GM12878 (cell line): ENCODE results near the gene CYP1B1. TPM values are rescaled to one million over a fixed set of nuclear protein-coding genes. Genes with fewer than 3 reads are reported as not detected.

Experiments
- ATAC-seq: fragments of 200-7000 bp; cut with Tn5 transposase; 3 replicates; pipeline ENCODE4 v1.9.1; 2020; ENCODE audit warnings: mild to moderate bottlenecking, moderate library complexity
- BruUV-seq: library from RNA; stranded (reverse); fragments of 400-500 nt; replicated peaks from 2 replicates; lab custom pipeline; 2021; lab: Mats Ljungman, UMichigan
- CTCF ChIA-PET: fragments of 300-600 bp; sonication (Branson Sonifier 250); formaldehyde crosslinking; extraction: SDS; loops from one replicate; lab custom pipeline; 2021; ENCODE audit warnings: inconsistent platforms; lab: Yijun Ruan, JAX
- POLR2A ChIA-PET: fragments of 350-600 bp; formaldehyde crosslinking; extraction: SDS; loops from one replicate; lab custom pipeline; 2021; ENCODE audit warnings: inconsistent platforms; lab: Charles Lee
- RAD21 ChIA-PET: fragments of 300-600 bp; sonication (Branson Sonifier 250); formaldehyde crosslinking; loops from one replicate; lab custom pipeline; 2023; ENCODE audit warnings: antibody characterized with exemption; ENCODE audit not compliant: unreplicated experiment; lab: Charles Lee
- SMC1A ChIA-PET: fragments of 300-600 bp; sonication (Branson Sonifier 250); formaldehyde crosslinking; loops from one replicate; lab custom pipeline; 2023; ENCODE audit not compliant: unreplicated experiment, uncharacterized antibody; lab: Charles Lee
- DNase-seq: peaks from one replicate; pipeline ENCODE4 v3.0.0-alpha.2; 2011; ENCODE audit warnings: low read depth, low spot score
- FAIRE-seq: peaks from 3 replicates; lab custom pipeline; 2011; peaks lifted over from hg19 to GRCh38; lab: Jason Lieb, UNC
- H2AFZ ChIP-seq: 2 replicates; pipeline ENCODE4 v1.6.0; 2011; ENCODE audit warnings: low read depth, low read length, control low read depth; ENCODE audit not compliant: control insufficient read depth
- H3K27ac ChIP-seq: 2 replicates; pipeline ENCODE4 v1.5.1; 2011; ENCODE audit warnings: control low read depth; ENCODE audit not compliant: control insufficient read depth, insufficient read depth
- H3K27me3 ChIP-seq, 2 experiments: replicated peaks in 1 of 2; 2 replicates each; pipeline versions ENCODE4 v1.6.0 to v1.6.1; 2011; ENCODE audit warnings: low read length in 1 of 2; ENCODE audit not compliant: control insufficient read depth in 2 of 2, insufficient read depth in 2 of 2
- H3K36me3 ChIP-seq, 2 experiments: 2 replicates each; pipeline ENCODE4 v1.5.1; 2011; ENCODE audit warnings: low read length in 1 of 2; ENCODE audit not compliant: control insufficient read depth in 2 of 2, insufficient read depth in 2 of 2
- H3K4me1 ChIP-seq: 2 replicates; pipeline ENCODE4 v1.6.1; 2011; ENCODE audit warnings: mild to moderate bottlenecking, low read length, moderate library complexity, mixed read lengths; ENCODE audit not compliant: control insufficient read depth, insufficient read depth
- H3K4me2 ChIP-seq: 2 replicates; pipeline ENCODE4 v1.6.0; 2011; ENCODE audit warnings: control low read depth; ENCODE audit not compliant: control insufficient read depth, insufficient read depth
- H3K4me3 ChIP-seq: fragments of 200-600 bp; sonication (generic); 2 replicates; pipeline ENCODE4 v1.5.1; 2016
- H3K79me2 ChIP-seq: 2 replicates; pipeline ENCODE4 v1.6.0; 2011; ENCODE audit warnings: low read length; ENCODE audit not compliant: control insufficient read depth, insufficient read depth
- H3K9ac ChIP-seq: 2 replicates; pipeline ENCODE4 v1.8.0; 2011; ENCODE audit warnings: low read length, control low read depth, mixed read lengths; ENCODE audit not compliant: control insufficient read depth, insufficient read depth
- H3K9me3 ChIP-seq: replicated peaks from 3 replicates; pipeline ENCODE4 v1.5.1; 2011; ENCODE audit warnings: mild to moderate bottlenecking, low read length; ENCODE audit not compliant: control insufficient read depth, insufficient read depth
- H4K20me1 ChIP-seq: 2 replicates; pipeline ENCODE4 v1.6.0; 2011; ENCODE audit not compliant: control insufficient read depth, insufficient read depth
- USF1 ChIP-seq: IDR thresholded peaks from 2 replicates; pipeline ENCODE4 v1.6.1; 2011; ENCODE audit warnings: borderline replicate concordance, low read depth, mild to moderate bottlenecking, moderate library complexity, mixed read lengths, low read length; ENCODE audit not compliant: insufficient read depth; ENCODE audit errors: extremely low read length
- YY1 ChIP-seq: IDR thresholded peaks from 2 replicates; pipeline ENCODE4 v1.6.1; 2011; ENCODE audit warnings: low read depth, mild to moderate bottlenecking, low read length
- WGBS: methylation state at CpG from one replicate; pipeline ENCODE4 v1.1.6; 2016; ENCODE audit warnings: low lambda C conversion rate; ENCODE audit not compliant: insufficient replicate concordance, insufficient coverage; ENCODE audit errors: missing lambda C conversion rate; 5-methylcytosine and 5-hydroxymethylcytosine counted together
- in situ Hi-C: fragments of 300-500 bp; cut with MboI; formaldehyde crosslinking; loops from 9 replicates; pipeline ENCODE4 v1.14.3; 2018; ENCODE audit warnings: mixed read lengths
- intact Hi-C: fragments of 100-400 bp; cut with micrococcal nuclease; formaldehyde crosslinking; loops from one replicate; pipeline ENCODE4 v1.14.2; 2022; ENCODE audit not compliant: unreplicated experiment
- polyA plus RNA-seq, 11 experiments: library from polyadenylated mRNA; depleted of rRNA in 4 of 11; unstranded in 6 of 11; stranded (reverse) in 5 of 11; fragments of >200 nt; fragmentation: Nextera tagmentation in 4 of 11; fragmentation: Illumina TruSeq in 1 of 11; extraction: Ambion mirVana in 4 of 11; extraction: Trizol in 1 of 11; gene quantifications; 1 replicate in 1 of 11; 2 replicates in 10 of 11; pipeline versions ENCODE4 v1.2.1 to v1.2.3, GENCODE V29; 2011 to 2016; ENCODE audit warnings: inconsistent platforms in 2 of 11, missing spikeins in 2 of 11, low read depth in 1 of 11
- total RNA-seq, 4 experiments: library from RNA; depleted of rRNA in 3 of 4; stranded (reverse); fragments of >200 nt in 3 of 4; fragmentation: Illumina TruSeq in 1 of 4; extraction: Trizol in 1 of 4; gene quantifications; 2 replicates each; pipeline versions ENCODE4 v1.2.1 to v1.2.3, GENCODE V29; 2013 to 2021

The CYP1B1 gene
- total and polyA plus RNA-seq, 10 of the 15 experiments (the other 5 are each of a cell fraction or from before 2014, with no cell fraction given), result 0.35 to 29.7 (median 3.4) TPM

GRCh38 chr2:38038682-38039081, 37.3 kb downstream of the CYP1B1 start:
- WGBS, result 45% methylated on average over 5 of the region's 5 CpGs
- in situ Hi-C loops, result no loop called here
- H3K27me3 ChIP-seq, result no peaks in the 10 kb centered on the region

More at GRCh38 chr2:38038682-38039081, 37.3 kb downstream of the CYP1B1 start:
- Histone ChIP-seq H3K36me3 (no peaks in the 10 kb centered on the region), H3K79me2 (no peaks in the 10 kb centered on the region), H3K9me3 (no peaks in the 10 kb centered on the region), H4K20me1 (no peaks in the 10 kb centered on the region), H3K4me3 (peak overlapping the region; percentile 65), H2AFZ (peak overlapping the region; percentile 95), H3K27ac (peak overlapping the region; percentile 85), H3K4me2 (peak overlapping the region; percentile 98), H3K9ac (peak overlapping the region; percentile 68), H3K4me1 (peaks cover 23% of the 10 kb centered on the region)
- FAIRE-seq, result no peak
- ATAC-seq, result peak; percentile 24; the same call in 2 of the 3 replicates
- POLR2A ChIA-PET, result no interaction called here
- RAD21 ChIA-PET, result interaction anchor here (0.6 to 2.6 kb wide), 26 partner anchors 11 to 624 kb away, joined by 3 to 21 read pairs (median 4); partner anchors contain the start of genes CYP1B1 and RMDN2
- intact Hi-C loops, result loop anchor here (1.0 to 5.0 kb wide), 5 partner anchors 38 to 146 kb away; partner anchors contain the start of genes CYP1B1 and RMDN2
- TSS peak; percentile 93 for BruUV-seq
- no peak for DNase-seq
- no peak for TF ChIP-seq USF1
- 0 out of 2 replicates have a peak, but pooled peaks have one; percentile 11 for TF ChIP-seq YY1
- CTCF ChIA-PET, result interaction anchor here (0.6 to 3.1 kb wide), 17 partner anchors 8 to 624 kb away, joined by 3 to 17 read pairs (median 5); partner anchors contain the start of gene CYP1B1
- SMC1A ChIA-PET, result interaction anchor here (1.0 to 3.0 kb wide), 10 partner anchors 11 to 236 kb away, joined by 3 to 18 read pairs (median 6); no protein-coding TSS in a partner anchor
